Ovary (tissue), 3 donors: ENCODE data around the gene SDK1.

Experiments used
- CTCF ChIP-seq, 3 donors: fragments of 450-650 bp in 2 of 3; fragments of 200-600 bp in 1 of 3; IDR thresholded peaks; one replicate each; pipeline versions ENCODE4 v1.5.1 to v1.8.0; 2016 to 2022; ENCODE audit warnings: antibody characterized with exemption in 3 of 3, mild to moderate bottlenecking in 1 of 3
- EP300 ChIP-seq: sonication (generic); formaldehyde crosslinking; IDR thresholded peaks from one replicate; pipeline ENCODE4 v1.6.1; 2017; ENCODE audit warnings: antibody characterized with exemption
- POLR2A ChIP-seq: fragments of 450-650 bp; IDR thresholded peaks from one replicate; pipeline ENCODE4 v1.6.1; 2017; ENCODE audit warnings: antibody characterized with exemption, mild to moderate bottlenecking, moderate library complexity
- donor health status: DM: no; HTN: no; CAD: no.

GRCh38 chr7:4147926-4148620, 847.0 kb downstream of the SDK1 start:
- TF ChIP-seq POLR2A (no peak), CTCF (IDR thresholded peaks at IDR 0.05) (no peak), EP300 (no peak)
